AG04449 (cell line): ENCODE data around the gene ALG11.

Experiments used
- CTCF ChIA-PET: fragments of 350-600 bp; formaldehyde crosslinking; extraction: SDS; loops from one replicate; lab custom pipeline; 2021; ENCODE audit warnings: antibody characterized with exemption; lab: Yijun Ruan, JAX
- POLR2A ChIA-PET: fragments of 400-600, 350-600 bp; formaldehyde crosslinking; extraction: SDS; loops from one replicate; lab custom pipeline; 2020; ENCODE audit warnings: antibody characterized with exemption, inconsistent platforms; lab: Yijun Ruan, JAX
- DNase-seq: peaks from one replicate; pipeline ENCODE4 v3.0.0-alpha.2; 2010; ENCODE audit warnings: low read depth, low spot score
- H3K4me3 ChIP-seq: 2 replicates; pipeline ENCODE4 v1.5.1; 2011; ENCODE audit warnings: low read depth, mild to moderate bottlenecking, control low read depth, low read length
- CTCF ChIP-seq: IDR thresholded peaks from one replicate; pipeline ENCODE4 v1.5.1; 2011; ENCODE audit warnings: mild to moderate bottlenecking, moderate library complexity, low read length, control low read depth, inconsistent platforms; ENCODE audit not compliant: insufficient read depth; ENCODE audit errors: missing control alignments

Gene ALG11

GRCh38 chr13:51974482-51974881 is 37.7 kb upstream of the ALG11 start:
- CTCF ChIA-PET, result interaction anchor here (0.9 kb wide), 1 partner anchor 26 kb away, joined by 5 read pairs; no protein-coding TSS in a partner anchor
- no peak for TF ChIP-seq CTCF
- POLR2A ChIA-PET, result no interaction called here
- H3K4me3 ChIP-seq, result no peak overlapping the region
- no peak for DNase-seq

GRCh38 chr13:51976423-51976822 is 35.8 kb upstream of the ALG11 start:
- CTCF ChIA-PET, result interaction anchor here (1.3 kb wide), 1 partner anchor 24 kb away, joined by 3 read pairs; no protein-coding TSS in a partner anchor
- POLR2A ChIA-PET, result no interaction called here
- DNase-seq, result no peak
- no peak overlapping the region for H3K4me3 ChIP-seq
- no peak for TF ChIP-seq CTCF

- no peak for DNase-seq
- H3K4me3 ChIP-seq, result no peak overlapping the region
- POLR2A ChIA-PET, result no interaction called here
- CTCF ChIA-PET, result interaction anchor here (1.3 kb wide), 1 partner anchor 24 kb away, joined by 3 read pairs; no protein-coding TSS in a partner anchor
- no peak for TF ChIP-seq CTCF
Observed at GRCh38 chr13:51976890-51977289, 35.3 kb upstream of the ALG11 start.

- DNase-seq, result no peak
- POLR2A ChIA-PET, result no interaction called here
Observed at GRCh38 chr13:51977625-51978024, 34.6 kb upstream of the ALG11 start.

GRCh38 chr13:51978796-51979556 is 33.2 kb upstream of the ALG11 start:
- no peak for TF ChIP-seq CTCF
- H3K4me3 ChIP-seq, result no peak overlapping the region
- CTCF ChIA-PET, result interaction anchor here (1.2 to 1.4 kb wide), 2 partner anchors 22 to 149 kb away, joined by 4 read pairs; no protein-coding TSS in a partner anchor
- DNase-seq, result no peak
- POLR2A ChIA-PET, result no interaction called here

More at GRCh38 chr13:51977625-51978024, 34.6 kb upstream of the ALG11 start:
- no peak overlapping the region for H3K4me3 ChIP-seq
- no peak for TF ChIP-seq CTCF
- CTCF ChIA-PET, result no interaction called here

GRCh38 chr13:51980908-51981307 is 31.3 kb upstream of the ALG11 start:
- CTCF ChIA-PET, result no interaction called here
- H3K4me3 ChIP-seq, result no peak overlapping the region
- POLR2A ChIA-PET, result no interaction called here
- DNase-seq, result no peak
- no peak for TF ChIP-seq CTCF
